WTC11 (cell line): Measurements from ENCODE around the gene FAM124A. TPM values are rescaled to one million over a fixed set of nuclear protein-coding genes. Genes with fewer than 3 reads are reported as not detected.

Source experiments
- AR ChIP-seq: fragments of 250-450 bp; sonication (Bioruptor Pico); IDR thresholded peaks from 2 replicates; pipeline ENCODE4 v1.9.0; 2021; ENCODE audit warnings: mild to moderate bottlenecking
- CREM ChIP-seq: sonication (generic); formaldehyde crosslinking; IDR thresholded peaks from 2 replicates; pipeline ENCODE4 v1.8.1; 2022; ENCODE audit warnings: mild to moderate bottlenecking, missing genetic modification reagents, moderate library complexity
- FOXP1 ChIP-seq: sonication (generic); formaldehyde crosslinking; IDR thresholded peaks from 2 replicates; pipeline ENCODE4 v1.8.0; 2022; ENCODE audit warnings: missing genetic modification reagents, mild to moderate bottlenecking, moderate library complexity, borderline replicate concordance
- HMGA2 ChIP-seq: fragments of 250-450 bp; sonication (Bioruptor Pico); IDR thresholded peaks from 2 replicates; pipeline ENCODE4 v1.4.0; 2021; ENCODE audit warnings: mild to moderate bottlenecking, moderate library complexity
- KAT7 ChIP-seq: sonication (generic); formaldehyde crosslinking; IDR thresholded peaks from 2 replicates; pipeline ENCODE4 v1.8.1; 2023; ENCODE audit warnings: missing genetic modification reagents, mild to moderate bottlenecking, borderline replicate concordance
- NFATC4 ChIP-seq: fragments of 250-450 bp; sonication (Bioruptor Pico); IDR thresholded peaks from 2 replicates; pipeline ENCODE4 v1.9.0; 2021; ENCODE audit warnings: mild to moderate bottlenecking
- SMAD4 ChIP-seq: sonication (generic); formaldehyde crosslinking; IDR thresholded peaks from 2 replicates; pipeline ENCODE4 v1.8.0; 2022; ENCODE audit warnings: mild to moderate bottlenecking, missing genetic modification reagents
- TEAD1 ChIP-seq: sonication (generic); formaldehyde crosslinking; IDR thresholded peaks from 2 replicates; pipeline ENCODE4 v1.8.0; 2022; ENCODE audit warnings: mild to moderate bottlenecking, missing genetic modification reagents
- ZBTB21 ChIP-seq: sonication (generic); formaldehyde crosslinking; IDR thresholded peaks from 2 replicates; pipeline ENCODE4 v1.8.1; 2023; ENCODE audit warnings: mild to moderate bottlenecking, missing genetic modification reagents, borderline replicate concordance
- ZNF416 ChIP-seq: fragments of 250-450 bp; sonication (Bioruptor Pico); IDR thresholded peaks from 2 replicates; pipeline ENCODE4 v1.9.0; 2021; ENCODE audit warnings: mild to moderate bottlenecking, inconsistent platforms
- ZNF671 ChIP-seq: fragments of 250-450 bp; sonication (Bioruptor Pico); IDR thresholded peaks from 2 replicates; pipeline ENCODE4 v1.8.0; 2021; ENCODE audit warnings: mild to moderate bottlenecking
- total RNA-seq: library from RNA; stranded (reverse); gene quantifications from 3 replicates; pipeline ENCODE4 v1.2.3, GENCODE V29; 2021
- TF ChIP-seq, protein P1 (sequence below): sonication (generic); formaldehyde crosslinking; IDR thresholded peaks from 2 replicates; pipeline ENCODE4 v1.8.0; 2023; ENCODE audit warnings: missing genetic modification reagents
- TF ChIP-seq, protein P2 (sequence below): sonication (generic); formaldehyde crosslinking; IDR thresholded peaks from 2 replicates; pipeline ENCODE4 v1.8.0; 2022; ENCODE audit warnings: mild to moderate bottlenecking, missing genetic modification reagents
- TF ChIP-seq, protein P3 (sequence below): sonication (generic); formaldehyde crosslinking; IDR thresholded peaks from 2 replicates; pipeline ENCODE4 v1.8.1; 2023; ENCODE audit warnings: mild to moderate bottlenecking, missing genetic modification reagents
- TF ChIP-seq, protein P4 (sequence below): sonication (generic); formaldehyde crosslinking; IDR thresholded peaks from 2 replicates; pipeline ENCODE4 v1.8.0; 2022; ENCODE audit warnings: mild to moderate bottlenecking, missing genetic modification reagents
- TF ChIP-seq, protein P5 (sequence below): sonication (generic); formaldehyde crosslinking; IDR thresholded peaks from 2 replicates; pipeline ENCODE4 v1.8.0; 2023; ENCODE audit warnings: mild to moderate bottlenecking, missing genetic modification reagents

Gene FAM124A
- total RNA-seq, 1 experiment from 2014 or later: 45.8 TPM

GRCh38 chr13:51244637-51245405 is 22.6 kb downstream of the FAM124A start (continued):
- TF ChIP-seq, protein P1, sequence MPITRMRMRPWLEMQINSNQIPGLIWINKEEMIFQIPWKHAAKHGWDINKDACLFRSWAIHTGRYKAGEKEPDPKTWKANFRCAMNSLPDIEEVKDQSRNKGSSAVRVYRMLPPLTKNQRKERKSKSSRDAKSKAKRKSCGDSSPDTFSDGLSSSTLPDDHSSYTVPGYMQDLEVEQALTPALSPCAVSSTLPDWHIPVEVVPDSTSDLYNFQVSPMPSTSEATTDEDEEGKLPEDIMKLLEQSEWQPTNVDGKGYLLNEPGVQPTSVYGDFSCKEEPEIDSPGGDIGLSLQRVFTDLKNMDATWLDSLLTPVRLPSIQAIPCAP (CRISPR knock-in tag): peak; percentile 44; the same call in 1 of the 2 replicates
- TF ChIP-seq, protein P2, sequence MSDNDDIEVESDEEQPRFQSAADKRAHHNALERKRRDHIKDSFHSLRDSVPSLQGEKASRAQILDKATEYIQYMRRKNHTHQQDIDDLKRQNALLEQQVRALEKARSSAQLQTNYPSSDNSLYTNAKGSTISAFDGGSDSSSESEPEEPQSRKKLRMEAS: 0 out of 2 replicates have a peak, but pooled peaks have one; percentile 39
- TF ChIP-seq SMAD4 (CRISPR knock-in tag) (no peak), NFATC4 (CRISPR knock-in tag) (peak; percentile 92), HMGA2 (CRISPR knock-in tag) (no peak), ZBTB21 (CRISPR knock-in tag) (0 out of 2 replicates have a peak, but pooled peaks have one; percentile 14), FOXP1 (CRISPR knock-in tag) (peak; percentile 48; the same call in 1 of the 2 replicates), KAT7 (0 out of 2 replicates have a peak, but pooled peaks have one; percentile 68), ZNF416 (no peak), CREM (CRISPR knock-in tag) (no peak), AR (CRISPR knock-in tag) (peak; percentile 74; the same call in 1 of the 2 replicates), ZNF671 (CRISPR knock-in tag) (peak; percentile 92), TEAD1 (peak; percentile 12; the same call in 1 of the 2 replicates)
- TF ChIP-seq, protein P3, sequence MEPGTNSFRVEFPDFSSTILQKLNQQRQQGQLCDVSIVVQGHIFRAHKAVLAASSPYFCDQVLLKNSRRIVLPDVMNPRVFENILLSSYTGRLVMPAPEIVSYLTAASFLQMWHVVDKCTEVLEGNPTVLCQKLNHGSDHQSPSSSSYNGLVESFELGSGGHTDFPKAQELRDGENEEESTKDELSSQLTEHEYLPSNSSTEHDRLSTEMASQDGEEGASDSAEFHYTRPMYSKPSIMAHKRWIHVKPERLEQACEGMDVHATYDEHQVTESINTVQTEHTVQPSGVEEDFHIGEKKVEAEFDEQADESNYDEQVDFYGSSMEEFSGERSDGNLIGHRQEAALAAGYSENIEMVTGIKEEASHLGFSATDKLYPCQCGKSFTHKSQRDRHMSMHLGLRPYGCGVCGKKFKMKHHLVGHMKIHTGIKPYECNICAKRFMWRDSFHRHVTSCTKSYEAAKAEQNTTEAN (CRISPR knock-in tag): peak; percentile 70; the same call in 1 of the 2 replicates
- TF ChIP-seq, protein P4, sequence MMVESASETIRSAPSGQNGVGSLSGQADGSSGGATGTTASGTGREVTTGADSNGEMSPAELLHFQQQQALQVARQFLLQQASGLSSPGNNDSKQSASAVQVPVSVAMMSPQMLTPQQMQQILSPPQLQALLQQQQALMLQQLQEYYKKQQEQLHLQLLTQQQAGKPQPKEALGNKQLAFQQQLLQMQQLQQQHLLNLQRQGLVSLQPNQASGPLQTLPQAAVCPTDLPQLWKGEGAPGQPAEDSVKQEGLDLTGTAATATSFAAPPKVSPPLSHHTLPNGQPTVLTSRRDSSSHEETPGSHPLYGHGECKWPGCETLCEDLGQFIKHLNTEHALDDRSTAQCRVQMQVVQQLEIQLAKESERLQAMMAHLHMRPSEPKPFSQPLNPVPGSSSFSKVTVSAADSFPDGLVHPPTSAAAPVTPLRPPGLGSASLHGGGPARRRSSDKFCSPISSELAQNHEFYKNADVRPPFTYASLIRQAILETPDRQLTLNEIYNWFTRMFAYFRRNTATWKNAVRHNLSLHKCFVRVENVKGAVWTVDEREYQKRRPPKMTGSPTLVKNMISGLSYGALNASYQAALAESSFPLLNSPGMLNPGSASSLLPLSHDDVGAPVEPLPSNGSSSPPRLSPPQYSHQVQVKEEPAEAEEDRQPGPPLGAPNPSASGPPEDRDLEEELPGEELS (CRISPR knock-in tag): peak; percentile 54; the same call in 1 of the 2 replicates
- TF ChIP-seq, protein P5, sequence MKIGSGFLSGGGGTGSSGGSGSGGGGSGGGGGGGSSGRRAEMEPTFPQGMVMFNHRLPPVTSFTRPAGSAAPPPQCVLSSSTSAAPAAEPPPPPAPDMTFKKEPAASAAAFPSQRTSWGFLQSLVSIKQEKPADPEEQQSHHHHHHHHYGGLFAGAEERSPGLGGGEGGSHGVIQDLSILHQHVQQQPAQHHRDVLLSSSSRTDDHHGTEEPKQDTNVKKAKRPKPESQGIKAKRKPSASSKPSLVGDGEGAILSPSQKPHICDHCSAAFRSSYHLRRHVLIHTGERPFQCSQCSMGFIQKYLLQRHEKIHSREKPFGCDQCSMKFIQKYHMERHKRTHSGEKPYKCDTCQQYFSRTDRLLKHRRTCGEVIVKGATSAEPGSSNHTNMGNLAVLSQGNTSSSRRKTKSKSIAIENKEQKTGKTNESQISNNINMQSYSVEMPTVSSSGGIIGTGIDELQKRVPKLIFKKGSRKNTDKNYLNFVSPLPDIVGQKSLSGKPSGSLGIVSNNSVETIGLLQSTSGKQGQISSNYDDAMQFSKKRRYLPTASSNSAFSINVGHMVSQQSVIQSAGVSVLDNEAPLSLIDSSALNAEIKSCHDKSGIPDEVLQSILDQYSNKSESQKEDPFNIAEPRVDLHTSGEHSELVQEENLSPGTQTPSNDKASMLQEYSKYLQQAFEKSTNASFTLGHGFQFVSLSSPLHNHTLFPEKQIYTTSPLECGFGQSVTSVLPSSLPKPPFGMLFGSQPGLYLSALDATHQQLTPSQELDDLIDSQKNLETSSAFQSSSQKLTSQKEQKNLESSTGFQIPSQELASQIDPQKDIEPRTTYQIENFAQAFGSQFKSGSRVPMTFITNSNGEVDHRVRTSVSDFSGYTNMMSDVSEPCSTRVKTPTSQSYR: no peak
